TTC549 (cell line): ENCODE results near the gene DSC2.

Experiments
- FAIRE-seq: peaks from 2 replicates; lab custom pipeline; 2012; peaks lifted over from hg19 to GRCh38; lab: Jason Lieb, UNC

The DSC2 gene

DNA sequence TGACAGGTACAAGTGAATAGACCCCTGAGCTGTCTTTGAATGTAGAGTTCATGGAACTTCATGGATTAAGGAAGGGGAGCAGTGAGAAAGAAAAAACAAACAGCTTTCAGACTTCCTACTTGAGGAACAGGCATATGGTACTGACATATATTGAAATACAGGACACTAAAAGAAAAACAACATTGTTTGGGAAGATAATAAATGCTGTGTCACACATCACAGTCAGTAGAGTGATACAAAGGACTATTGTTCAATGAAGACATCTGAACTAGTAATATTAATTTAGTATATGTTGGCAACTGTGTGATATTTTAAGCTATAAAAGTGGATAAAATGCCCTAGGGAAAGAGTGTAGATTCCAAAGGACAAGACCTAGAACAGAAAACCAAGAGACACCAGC, 3.3 kb downstream of the DSC2 start:
- FAIRE-seq: no peak

DNA sequence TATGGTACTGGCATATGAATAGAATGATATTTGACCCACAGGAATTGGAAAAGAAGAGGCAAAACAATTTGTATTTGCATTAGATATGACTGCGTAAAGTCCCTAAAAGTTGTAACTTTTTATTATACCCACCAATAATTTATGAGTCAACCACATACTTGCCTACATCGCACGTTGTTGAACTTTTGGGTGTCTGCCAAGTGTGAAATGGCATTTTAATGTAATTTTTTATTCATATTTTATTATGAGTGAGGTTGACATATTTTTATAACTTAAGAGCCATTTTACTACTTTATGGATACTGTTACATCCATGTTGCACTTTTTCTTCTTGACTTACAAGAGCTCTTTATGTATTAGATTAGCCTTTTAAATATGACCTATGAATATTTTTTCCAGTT, 4.6 kb downstream of the DSC2 start:
- no peak for FAIRE-seq

DNA sequence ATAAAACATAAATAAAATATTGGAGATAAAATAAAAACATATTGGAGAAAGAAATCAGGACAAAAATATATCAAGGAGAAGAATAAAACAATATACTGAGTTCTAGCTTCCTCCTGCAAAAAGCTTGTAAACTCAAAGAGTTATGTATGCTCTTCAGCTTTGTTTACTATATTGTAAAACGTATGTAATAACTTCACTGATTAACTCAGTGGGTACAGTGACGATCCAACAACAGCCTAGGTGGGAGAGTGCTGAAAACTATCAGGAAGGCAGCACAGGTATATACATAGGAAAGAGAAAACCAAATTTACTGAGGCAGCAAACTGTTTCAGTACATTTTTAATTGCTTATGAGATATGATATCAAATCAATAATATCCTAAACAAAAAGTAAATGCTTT, 8.3 kb downstream of the DSC2 start:
- no peak for FAIRE-seq

DNA sequence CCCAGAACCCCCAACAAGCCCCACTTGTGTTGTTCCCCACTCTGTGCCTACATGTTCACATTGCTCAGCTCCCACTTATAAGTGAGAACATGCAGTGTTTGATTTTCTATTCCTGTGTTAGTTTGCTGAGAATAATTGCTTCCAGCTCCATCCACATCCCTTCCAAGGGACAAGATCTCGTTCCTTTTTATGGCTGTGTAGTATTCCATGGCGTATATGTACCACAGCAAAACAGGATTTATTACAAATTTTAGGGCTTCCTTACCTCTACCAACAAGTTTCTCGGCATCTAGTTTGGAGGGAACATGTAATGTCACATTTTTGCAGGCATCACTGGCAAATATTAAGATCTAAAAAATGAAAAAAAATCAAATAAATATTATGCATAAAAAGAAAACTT, 8.9 kb downstream of the DSC2 start:
- FAIRE-seq: no peak

DNA sequence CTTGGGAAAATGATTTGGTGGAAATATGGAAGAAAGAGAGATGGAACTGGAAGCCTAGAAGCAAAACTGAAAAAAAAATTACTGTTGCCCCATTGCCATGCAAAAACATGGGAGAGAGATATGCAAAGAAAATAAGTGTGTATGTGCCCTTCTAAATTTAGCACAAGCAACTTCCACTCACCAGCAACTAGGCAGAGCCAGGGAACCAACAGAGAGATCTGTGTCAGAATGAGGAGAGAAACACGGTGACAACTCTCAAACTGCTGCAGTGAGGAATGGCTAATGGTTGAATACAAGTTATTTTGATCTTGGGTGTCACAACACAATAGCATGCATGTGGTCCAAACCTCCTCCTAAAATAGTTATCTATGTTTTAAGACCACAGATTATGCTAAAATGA, 10.9 kb downstream of the DSC2 start:
- no peak for FAIRE-seq

DNA sequence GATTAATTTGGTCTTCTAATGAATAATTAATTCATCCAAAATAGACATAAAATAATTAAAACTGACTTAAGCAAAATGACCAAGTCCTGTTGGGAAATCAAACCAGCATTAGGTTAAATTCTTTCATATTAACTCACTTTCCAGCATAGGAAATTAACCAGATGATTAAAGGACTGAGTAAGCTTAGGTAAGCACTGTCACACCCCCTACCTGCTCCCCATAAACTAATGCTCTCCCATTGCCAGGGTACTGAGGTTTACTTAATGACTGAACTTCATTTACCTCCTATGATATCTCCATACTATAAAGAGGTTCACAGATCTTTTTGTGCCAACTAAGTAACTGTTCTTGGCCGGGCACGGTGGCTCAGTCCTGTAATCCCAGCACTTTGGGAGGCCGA, 13.7 kb downstream of the DSC2 start:
- no peak for FAIRE-seq

DNA sequence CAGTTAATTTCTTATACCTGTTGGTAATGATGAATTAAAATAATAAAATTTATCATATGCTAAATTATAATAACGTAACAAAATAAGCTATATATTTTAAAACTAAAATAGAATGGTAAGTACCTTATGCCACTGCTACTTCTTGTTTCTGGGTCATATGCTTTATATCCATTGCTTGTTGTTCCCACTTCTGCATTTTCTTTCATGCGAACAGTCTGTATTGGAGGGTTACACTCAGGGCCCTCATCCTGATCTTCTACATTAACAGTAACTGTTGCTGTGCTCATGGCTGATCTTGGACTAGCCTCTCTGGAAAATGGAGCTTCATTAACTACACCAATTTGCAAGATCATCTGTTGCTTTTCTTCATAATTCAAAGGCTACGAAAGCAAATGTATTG, 22.2 kb downstream of the DSC2 start:
- FAIRE-seq: no peak

DNA sequence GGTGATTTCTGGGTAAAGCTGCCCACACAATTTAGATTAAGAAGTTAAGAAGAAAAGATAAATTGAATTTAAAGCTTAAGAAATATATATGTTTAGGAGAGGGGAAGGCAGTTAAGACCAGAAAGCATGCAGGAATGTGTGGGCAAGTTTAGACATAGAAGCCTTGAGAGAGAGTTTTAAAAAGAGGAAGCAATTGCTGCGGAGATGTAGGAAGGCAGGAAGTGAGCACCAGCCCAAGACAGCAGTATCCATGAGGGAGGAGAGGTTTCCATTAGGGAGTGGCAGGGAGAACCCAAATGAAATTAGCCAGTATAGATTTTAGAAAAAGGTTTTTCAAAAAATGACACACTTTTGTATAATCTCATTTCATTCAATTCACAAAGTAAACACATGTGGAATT, 24.3 kb downstream of the DSC2 start:
- no peak for FAIRE-seq

DNA sequence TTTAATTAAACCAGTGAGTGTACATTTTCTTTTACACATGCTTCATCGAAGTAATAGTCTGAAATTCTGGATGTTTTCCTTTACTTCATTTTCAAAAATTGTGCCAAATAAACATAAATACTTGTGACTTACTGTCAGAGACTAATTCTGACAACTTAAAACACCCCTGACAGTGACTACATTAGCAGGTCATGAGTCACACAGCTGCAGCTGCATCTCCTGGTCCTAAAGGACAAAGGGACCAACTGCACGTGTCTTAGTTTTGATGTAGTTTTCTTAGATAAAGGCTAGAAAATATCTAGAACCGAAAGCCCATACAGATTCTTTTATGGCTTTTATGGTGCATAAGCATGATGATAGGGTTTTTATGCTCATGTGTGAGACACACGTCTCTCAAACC, 30.0 kb downstream of the DSC2 start:
- FAIRE-seq: no peak

DNA sequence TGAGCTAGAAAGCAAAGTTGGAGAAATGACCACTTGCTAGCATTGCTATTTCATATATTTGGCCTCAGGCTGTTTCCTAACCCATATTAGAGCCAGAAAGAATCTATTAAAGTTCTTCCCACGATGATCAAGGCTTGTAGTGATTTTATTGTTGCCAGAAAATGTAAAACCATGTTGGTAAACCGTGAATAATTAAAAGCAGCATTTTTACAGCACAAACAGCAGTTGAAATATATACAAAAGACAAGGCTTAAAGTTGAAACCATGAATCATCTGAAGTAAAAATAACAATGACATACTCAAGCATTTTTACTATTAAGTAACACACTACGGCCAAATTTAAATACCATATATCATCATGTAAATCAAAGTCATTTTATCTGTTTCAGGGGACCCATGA, 32.0 kb downstream of the DSC2 start:
- no peak for FAIRE-seq

DNA sequence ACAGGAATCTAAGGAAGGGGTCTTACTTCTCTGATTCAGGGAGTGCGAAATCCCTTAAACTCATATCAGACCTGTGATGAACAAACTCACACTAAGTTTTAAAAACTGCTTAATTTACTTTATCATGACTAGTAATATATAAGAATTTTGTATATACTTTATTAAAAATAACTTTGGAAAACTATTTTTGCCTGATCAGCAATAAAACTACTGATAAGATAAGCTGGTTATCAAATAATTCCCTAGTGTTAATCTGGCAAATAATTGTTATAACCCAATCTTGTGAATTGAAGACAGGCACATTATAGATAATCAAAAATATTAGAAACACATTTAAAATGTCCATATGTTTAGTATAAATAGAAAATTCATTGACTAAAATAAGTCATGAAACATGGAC, 36.0 kb downstream of the DSC2 start:
- no peak for FAIRE-seq

DNA sequence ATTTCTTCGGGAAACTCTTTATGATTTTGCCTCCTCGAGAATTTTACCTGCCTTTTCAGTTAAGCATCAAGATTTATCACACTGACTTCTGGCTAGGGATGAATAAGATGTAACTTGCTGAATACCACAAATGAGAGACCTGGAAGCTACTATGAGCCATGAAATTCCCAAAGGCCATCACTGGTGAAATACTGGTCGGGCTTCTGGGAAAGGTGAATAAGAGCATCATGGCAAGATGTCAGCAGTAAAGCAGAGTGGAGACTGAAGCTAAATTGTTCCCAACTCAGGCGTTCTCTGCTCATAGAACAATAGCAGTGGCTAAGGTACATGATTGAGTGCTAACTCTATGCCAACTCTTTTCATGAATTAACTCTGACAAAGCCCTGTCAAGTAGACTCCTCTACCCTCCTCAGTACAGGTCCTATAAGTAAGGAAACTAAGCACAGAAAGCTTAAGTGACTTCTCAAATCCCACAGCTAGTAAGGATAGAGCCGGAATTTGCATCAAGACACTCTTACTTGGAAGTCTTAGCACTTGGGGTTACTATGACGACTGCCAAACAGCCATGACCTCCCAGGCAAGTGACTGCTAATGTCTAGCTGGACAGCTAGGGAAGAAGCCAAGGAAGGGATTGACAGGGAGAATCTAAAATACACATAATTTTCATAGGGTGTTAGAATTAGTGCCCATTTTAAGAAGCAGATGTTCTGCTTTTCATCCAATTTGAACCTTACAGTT, 37.0 kb downstream of the DSC2 start:
- FAIRE-seq: no peak

DNA sequence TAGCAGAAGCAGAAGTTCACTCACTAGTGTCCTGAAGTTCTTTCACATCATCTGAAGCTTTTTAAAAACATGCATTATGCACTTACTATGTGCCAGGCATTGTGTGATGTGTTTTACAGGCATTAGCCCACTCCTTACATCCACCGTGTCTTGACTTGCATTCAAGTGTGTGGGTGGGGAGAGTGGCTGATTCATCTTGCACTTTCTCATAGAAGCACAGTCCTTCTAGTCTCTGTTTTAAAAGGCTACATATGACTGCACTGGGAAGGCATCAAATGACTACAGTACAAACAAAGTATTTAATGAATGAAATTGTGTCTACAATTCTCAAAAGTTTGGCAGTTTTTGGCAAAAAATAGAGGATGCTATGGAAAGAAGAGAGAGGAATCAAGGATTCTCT, 38.1 kb downstream of the DSC2 start:
- no peak for FAIRE-seq

DNA sequence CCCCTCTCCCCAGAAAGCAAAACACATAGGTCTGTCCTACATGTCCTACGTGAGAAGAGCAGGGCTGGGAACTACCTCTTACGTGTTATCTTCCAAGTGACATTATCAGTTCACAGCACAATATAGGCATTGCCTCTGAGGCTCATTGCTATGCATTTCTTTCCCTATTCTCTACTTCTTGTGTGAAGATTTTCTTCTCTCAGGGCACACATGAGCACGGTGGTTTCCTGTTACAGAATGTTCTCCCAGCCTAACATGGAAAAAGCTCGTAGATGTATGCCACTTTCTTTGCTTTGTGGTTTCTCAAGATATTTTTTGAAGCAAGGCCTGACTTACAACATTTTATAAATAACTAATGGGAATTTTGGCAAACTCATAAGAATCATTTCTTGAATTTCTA, 40.3 kb downstream of the DSC2 start:
- no peak for FAIRE-seq

DNA sequence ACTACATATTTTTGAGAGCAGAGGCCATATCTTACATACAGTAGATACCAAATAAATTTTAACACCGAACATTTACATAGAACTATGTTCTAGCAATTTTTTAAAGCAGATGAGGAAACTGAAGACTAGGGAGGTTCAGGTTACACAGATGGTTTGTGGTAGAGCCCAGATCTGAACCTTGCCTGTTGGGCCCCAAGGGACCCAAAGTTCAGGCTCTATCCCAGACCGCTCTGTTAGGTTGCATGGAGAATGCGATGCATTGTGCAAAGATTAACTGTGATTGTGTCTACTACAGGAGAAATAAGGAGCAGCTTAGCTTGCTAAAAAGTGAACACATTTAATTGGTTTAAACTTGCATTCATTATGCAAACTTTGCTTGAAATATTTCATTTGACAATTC, 43.3 kb downstream of the DSC2 start:
- FAIRE-seq: no peak

DNA sequence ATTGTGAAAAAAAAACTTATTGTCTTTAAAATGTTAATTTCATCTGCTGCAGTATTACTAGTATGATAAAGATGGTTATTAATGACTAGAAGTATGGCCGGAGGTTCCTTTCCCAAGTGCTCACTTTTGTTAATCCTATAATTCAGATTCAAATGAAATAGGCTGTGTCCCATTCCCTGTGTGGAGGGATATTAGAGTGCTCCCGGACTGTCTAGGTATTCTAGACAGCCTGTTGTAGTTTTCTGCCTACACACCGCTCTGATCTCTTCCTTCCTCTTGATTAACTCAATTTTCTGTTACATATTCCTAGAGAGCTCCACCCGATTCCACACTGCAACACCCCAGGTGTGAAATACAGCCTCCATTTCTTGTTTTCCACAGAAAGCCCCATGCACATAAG, 44.3 kb downstream of the DSC2 start:
- no peak for FAIRE-seq

DNA sequence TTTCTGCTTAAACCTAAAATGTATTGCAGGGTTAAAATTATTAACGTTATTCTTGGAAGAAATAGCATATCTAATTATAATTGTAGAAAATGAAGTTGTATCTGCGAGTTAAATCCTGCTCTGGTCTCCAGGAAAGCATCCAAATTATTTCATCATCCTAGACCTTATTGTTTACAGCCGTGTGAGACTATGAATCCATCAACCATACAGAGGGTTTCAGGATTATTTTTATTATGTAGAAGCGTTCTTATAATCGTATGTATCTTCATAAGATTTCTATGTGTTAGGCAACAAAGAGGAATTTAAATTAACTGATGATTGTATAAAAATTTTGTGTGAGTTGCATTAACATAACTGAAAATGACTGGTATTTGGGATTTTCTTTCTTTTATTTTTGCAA, 45.2 kb downstream of the DSC2 start:
- no peak for FAIRE-seq

DNA sequence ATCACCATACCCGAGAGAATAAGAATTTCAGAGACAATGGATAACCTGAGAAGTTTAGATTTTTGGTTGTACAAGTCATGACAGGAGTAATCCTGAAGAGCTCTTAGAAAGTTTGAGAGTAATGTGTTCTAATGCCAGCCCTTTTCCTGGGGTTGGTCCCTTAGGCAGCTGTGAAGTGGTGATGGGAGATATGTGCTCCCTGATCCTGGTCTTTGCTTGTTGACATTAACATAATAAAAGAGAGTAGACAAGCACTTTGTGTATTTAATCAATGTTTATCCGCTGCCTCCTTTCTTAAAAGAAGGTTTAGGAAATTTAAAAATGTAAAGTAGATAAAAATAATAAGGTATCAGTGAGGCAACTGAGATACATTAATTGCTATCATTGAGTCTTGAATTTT, 45.9 kb downstream of the DSC2 start:
- no peak for FAIRE-seq

DNA sequence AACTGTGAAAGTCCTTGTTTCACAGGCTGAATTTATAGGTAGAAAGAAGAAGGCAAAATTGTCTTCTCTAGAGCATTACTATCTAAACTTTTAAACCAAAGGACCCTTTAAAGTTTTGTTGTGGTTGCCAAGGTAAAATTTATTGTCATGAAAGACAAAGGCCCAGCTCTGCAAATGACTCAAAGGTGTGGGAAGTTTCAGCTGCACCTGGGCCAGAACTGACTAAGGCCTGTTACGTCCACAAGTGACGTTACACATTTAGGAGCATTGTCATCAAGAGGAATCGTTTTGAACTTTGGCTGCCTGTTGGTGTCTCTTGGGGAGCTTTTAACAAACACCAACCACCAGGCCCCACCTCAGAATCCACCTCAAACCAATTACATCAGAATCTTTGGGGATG, 51.6 kb downstream of the DSC2 start:
- FAIRE-seq: no peak

DNA sequence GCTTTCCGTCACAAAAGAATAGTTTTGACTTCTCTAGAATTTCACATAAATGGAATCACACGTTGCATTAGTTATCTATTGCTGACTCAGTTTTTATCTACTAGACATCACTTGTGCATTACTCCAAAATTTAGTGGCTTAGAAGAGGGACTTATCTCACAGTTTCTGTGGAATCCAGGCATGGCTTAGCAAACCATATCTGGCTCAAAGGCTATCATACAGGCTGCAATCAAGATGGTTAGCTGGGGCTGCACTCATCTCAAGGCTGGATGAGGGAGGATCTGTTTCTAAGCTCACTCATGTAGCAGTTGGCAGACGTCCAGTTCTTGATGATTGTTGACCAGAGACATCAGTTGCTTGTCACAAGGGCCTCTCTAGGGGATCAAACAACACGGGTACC, 53.0 kb downstream of the DSC2 start:
- no peak for FAIRE-seq

DNA sequence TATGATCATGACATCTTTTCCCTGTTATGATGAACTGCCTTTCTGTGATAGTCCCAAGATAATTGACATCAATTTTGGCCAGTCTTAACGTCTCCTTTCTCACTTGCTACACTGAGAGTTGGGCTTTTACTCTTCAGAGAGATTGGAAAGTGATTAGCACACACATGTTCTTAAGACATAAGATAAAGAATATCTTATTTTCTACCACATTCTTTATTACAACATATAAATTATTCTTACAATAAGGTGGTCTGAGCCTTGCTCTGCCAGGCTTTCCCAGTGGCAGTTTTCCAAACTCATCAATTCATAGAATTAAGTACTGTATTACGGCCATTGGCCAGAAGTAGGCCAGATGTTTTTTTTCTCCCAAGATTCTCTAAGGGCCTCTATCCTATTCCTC, 54.0 kb downstream of the DSC2 start:
- no peak for FAIRE-seq

DNA sequence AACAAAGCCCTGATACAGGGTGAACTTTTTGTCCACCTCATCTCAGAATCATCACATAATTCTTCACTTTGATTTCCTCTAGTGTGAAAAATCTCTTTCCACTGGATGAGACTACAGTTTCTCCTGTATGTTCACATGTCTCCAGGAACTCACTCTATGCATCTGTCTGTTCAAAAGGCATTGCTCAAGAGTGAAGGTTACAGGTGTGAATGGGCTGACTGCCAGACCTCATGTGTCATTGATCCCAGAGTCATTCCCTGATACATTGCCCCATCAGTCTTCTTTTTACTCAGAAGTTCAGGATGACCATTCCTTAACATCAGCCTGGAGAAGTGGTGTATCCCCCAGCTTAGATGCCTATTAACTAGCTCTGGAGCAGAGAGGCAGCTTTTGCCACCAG, 55.3 kb downstream of the DSC2 start:
- FAIRE-seq: no peak

DNA sequence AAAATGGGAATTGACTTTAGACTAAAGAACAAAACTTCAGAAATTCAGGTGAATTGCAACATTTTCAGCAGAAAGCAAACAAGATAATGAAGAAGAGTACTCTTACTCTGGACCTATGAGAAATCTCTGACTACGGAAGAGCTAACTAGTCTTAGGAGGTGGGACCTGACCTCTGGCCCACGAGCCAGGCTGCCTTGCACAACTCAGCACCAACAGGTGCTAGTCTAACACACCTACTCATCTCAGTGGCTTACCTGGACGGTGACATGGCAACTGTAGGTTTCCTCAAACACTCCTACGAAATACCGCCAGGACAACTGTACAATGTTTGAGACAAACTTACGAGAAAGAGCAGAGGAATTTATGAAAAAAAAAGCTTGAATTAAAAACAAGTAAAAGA, 56.6 kb downstream of the DSC2 start:
- no peak for FAIRE-seq

DNA sequence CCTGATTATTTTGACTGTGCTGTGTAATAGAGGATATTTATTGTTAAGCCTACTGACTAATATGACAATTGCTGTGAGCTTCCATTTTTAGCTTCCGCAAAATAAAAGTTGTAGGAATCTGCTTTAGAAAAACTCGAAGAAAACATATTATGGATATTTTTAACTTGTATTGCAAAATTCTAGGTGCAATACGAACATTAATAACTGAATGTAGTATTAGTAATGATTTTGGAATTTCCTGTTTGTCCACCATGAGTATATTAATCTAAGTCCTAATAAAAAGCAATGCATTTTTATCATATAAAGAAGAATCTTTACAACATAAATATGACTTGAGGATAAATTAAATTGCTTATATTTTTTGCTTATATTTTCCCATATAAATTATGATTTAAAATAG, 57.3 kb downstream of the DSC2 start:
- no peak for FAIRE-seq

DNA sequence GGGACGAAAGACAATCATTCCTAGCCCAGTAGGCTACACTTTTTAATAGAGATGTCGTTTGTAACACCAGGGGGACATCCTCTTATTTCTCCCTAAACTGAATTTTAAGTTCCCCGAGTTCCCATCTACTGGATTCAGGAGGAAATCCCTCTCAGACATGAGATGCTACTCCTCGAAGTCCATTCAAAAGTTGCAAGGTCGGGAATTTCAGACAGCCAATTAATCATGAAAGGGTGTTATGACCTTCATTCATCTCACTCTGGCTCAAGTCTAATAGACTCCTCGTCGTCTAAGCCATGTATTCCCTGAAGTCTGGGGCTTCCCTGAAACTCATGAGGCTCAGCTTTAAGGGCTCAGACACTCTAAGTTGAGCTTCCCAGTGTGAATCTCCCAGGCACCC, 58.5 kb downstream of the DSC2 start:
- no peak for FAIRE-seq
